GM12892 (cell line): ENCODE data around the gene ZDHHC22.

Experiments
- POLR2A ChIP-seq: IDR thresholded peaks from 2 replicates; pipeline ENCODE4 v1.6.1; 2011; ENCODE audit warnings: low read depth, low read length, control low read depth
- POLR2AphosphoS5 ChIP-seq: IDR thresholded peaks from 2 replicates; pipeline ENCODE4 v1.6.1; 2011; ENCODE audit warnings: low read depth, low read length, control low read depth

- TF ChIP-seq POLR2AphosphoS5 (no peak), POLR2A (no peak)
Measured at GRCh38 chr14:77123381-77124325, 17.9 kb downstream of the ZDHHC22 start.
